GM12865 (cell line): ENCODE results near the gene MTERF1.
A peak's percentile ranks its signal among the peaks of the same experiment; 100 is the strongest.
"Not testable (repeated sequence)": the region's sequence is repeated elsewhere in the genome, so short reads cannot be mapped to it uniquely, and the experiment has no call there.

Experiments used
- DNase-seq: peaks from one replicate; pipeline ENCODE4 v3.0.0; 2010; ENCODE audit warnings: low read depth
- H3K4me3 ChIP-seq: 2 replicates; pipeline ENCODE4 v1.5.1; 2011; ENCODE audit warnings: mild to moderate bottlenecking, low read depth, low read length, control low read depth
- CTCF ChIP-seq: IDR thresholded peaks from 2 replicates; pipeline ENCODE4 v1.5.1; 2011; ENCODE audit warnings: low read length, control low read depth, low read depth, inconsistent platforms; ENCODE audit not compliant: insufficient read depth; ENCODE audit errors: missing control alignments

The MTERF1 gene

GRCh38 chr7:91869661-91870060, 10.8 kb downstream of the MTERF1 start:
- H3K4me3 ChIP-seq: no peak overlapping the region
- DNase-seq: no peak
- TF ChIP-seq CTCF: no peak

- DNase-seq: no peak
- no peak for TF ChIP-seq CTCF
- no peak overlapping the region for H3K4me3 ChIP-seq
These were observed 13.8 kb downstream of the MTERF1 start for GRCh38 chr7:91866599-91867148.

GRCh38 chr7:91865511-91865910, 15.0 kb downstream of the MTERF1 start:
- no peak for DNase-seq
- no peak for TF ChIP-seq CTCF
- no peak overlapping the region for H3K4me3 ChIP-seq

GRCh38 chr7:91864604-91865003, 15.9 kb downstream of the MTERF1 start:
- not testable (repeated sequence) for DNase-seq, H3K4me3 ChIP-seq

- no peak for TF ChIP-seq CTCF
- no peak for DNase-seq
- no peak overlapping the region for H3K4me3 ChIP-seq
These were observed 16.4 kb downstream of the MTERF1 start for GRCh38 chr7:91864070-91864469.

GRCh38 chr7:91852263-91852741, 28.2 kb downstream of the MTERF1 start:
- peak; percentile 38 for DNase-seq
- H3K4me3 ChIP-seq: no peak overlapping the region

GRCh38 chr7:91850455-91850854, 30.0 kb downstream of the MTERF1 start:
- TF ChIP-seq CTCF: no peak
- H3K4me3 ChIP-seq: no peak overlapping the region
- no peak for DNase-seq

More at GRCh38 chr7:91852263-91852741, 28.2 kb downstream of the MTERF1 start:
- TF ChIP-seq CTCF: peak; percentile 43
